Karpas-422 (cell line): ENCODE results near the gene TPSG1. TPM values are rescaled to one million over a fixed set of nuclear protein-coding genes. Genes with fewer than 3 reads are reported as not detected.
"Not testable (repeated sequence)": the region's sequence is repeated elsewhere in the genome, so short reads cannot be mapped to it uniquely, and the experiment has no call there.

Experiments used
- DNase-seq: peaks from one replicate; pipeline ENCODE4 v3.0.0-alpha.2; 2015
- H2AFZ ChIP-seq: fragments of 200-600 bp; sonication (generic); 2 replicates; pipeline ENCODE4 v1.6.1; 2014; ENCODE audit warnings: antibody characterized with exemption, low read length, mixed read lengths
- H3K27ac ChIP-seq: fragments of 200-600 bp; sonication (generic); 2 replicates; pipeline ENCODE4 v1.5.1; 2014; ENCODE audit warnings: mild to moderate bottlenecking, low read length, moderate library complexity
- H3K27me3 ChIP-seq: fragments of 200-600 bp; sonication (generic); 2 replicates; pipeline ENCODE4 v1.6.1; 2014; ENCODE audit warnings: low read length, mixed read lengths
- H3K36me3 ChIP-seq: fragments of 200-600 bp; sonication (generic); 2 replicates; pipeline ENCODE4 v1.6.1; 2014; ENCODE audit warnings: low read length, mixed read lengths; ENCODE audit not compliant: insufficient read depth
- H3K4me1 ChIP-seq: fragments of 200-600 bp; sonication (generic); 2 replicates; pipeline ENCODE4 v1.6.1; 2014; ENCODE audit warnings: mild to moderate bottlenecking, low read length, mixed read lengths
- H3K4me2 ChIP-seq: fragments of 200-600 bp; sonication (generic); 2 replicates; pipeline ENCODE4 v1.6.1; 2014; ENCODE audit warnings: low read length, low read depth, mild to moderate bottlenecking; ENCODE audit not compliant: poor library complexity, severe bottlenecking
- H3K4me3 ChIP-seq: fragments of 200-600 bp; sonication (generic); 2 replicates; pipeline ENCODE4 v1.5.1; 2014; ENCODE audit warnings: mild to moderate bottlenecking, antibody characterized with exemption, low read length, mixed read lengths
- H3K79me2 ChIP-seq: fragments of 200-600 bp; sonication (generic); 2 replicates; pipeline ENCODE4 v1.6.1; 2014; ENCODE audit warnings: mild to moderate bottlenecking, low read length, mixed read lengths
- H3K9ac ChIP-seq: fragments of 200-600 bp; sonication (generic); 2 replicates; pipeline ENCODE4 v1.6.0; 2014; ENCODE audit warnings: low read length
- H3K9me2 ChIP-seq: fragments of 200-600 bp; sonication (generic), shearing (Covaris generic); replicated peaks from 2 replicates; pipeline ENCODE4 v1.6.0; 2014; ENCODE audit warnings: mild to moderate bottlenecking, low read length, moderate library complexity; ENCODE audit not compliant: insufficient read depth
- H3K9me3 ChIP-seq: fragments of 300-700, 200-600 bp; sonication (generic); 2 replicates; pipeline ENCODE4 v1.6.1; 2014; ENCODE audit warnings: low read length, mixed read lengths
- H4K20me1 ChIP-seq: fragments of 200-600 bp; sonication (generic); 2 replicates; pipeline ENCODE4 v1.6.1; 2014; ENCODE audit warnings: mild to moderate bottlenecking, antibody characterized with exemption, low read length, low read depth; ENCODE audit not compliant: insufficient read depth
- total RNA-seq: library from RNA; depleted of rRNA; stranded (reverse); fragments of >200 nt; shearing (Covaris generic); gene quantifications from 2 replicates; pipeline ENCODE4 v1.2.3, GENCODE V29; 2014; ENCODE audit warnings: low replicate concordance

The TPSG1 gene
- total RNA-seq, 1 experiment from 2014 or later: not detected

- H3K36me3 ChIP-seq, H3K27ac ChIP-seq, H3K79me2 ChIP-seq, H2AFZ ChIP-seq, H3K27me3 ChIP-seq, H3K4me2 ChIP-seq, H3K9ac ChIP-seq, H4K20me1 ChIP-seq, H3K4me3 ChIP-seq, DNase-seq, H3K9me2 ChIP-seq, H3K9me3 ChIP-seq, H3K4me1 ChIP-seq: not testable (repeated sequence)
These were observed 5.6 kb upstream of the TPSG1 start for GRCh38 chr16:1230471-1231212.

GRCh38 chr16:1230084-1230470, 5.0 kb upstream of the TPSG1 start, which contains the start of gene TPSB2:
TPSB2 (minus strand) TSS chr16:1230184; CDS start chr16:1229951, 233 bp downstream.
- H2AFZ ChIP-seq, H4K20me1 ChIP-seq, H3K79me2 ChIP-seq, H3K4me2 ChIP-seq, H3K27me3 ChIP-seq, H3K36me3 ChIP-seq, H3K9me2 ChIP-seq, H3K27ac ChIP-seq, H3K4me1 ChIP-seq, H3K9ac ChIP-seq, H3K4me3 ChIP-seq, DNase-seq, H3K9me3 ChIP-seq: not testable (repeated sequence)

GRCh38 chr16:1229476-1229875, 4.4 kb upstream of the TPSG1 start:
- DNase-seq, H3K36me3 ChIP-seq, H3K9me2 ChIP-seq, H2AFZ ChIP-seq, H3K4me2 ChIP-seq, H3K9ac ChIP-seq, H3K4me1 ChIP-seq, H3K9me3 ChIP-seq, H3K27me3 ChIP-seq, H3K27ac ChIP-seq, H3K4me3 ChIP-seq, H4K20me1 ChIP-seq, H3K79me2 ChIP-seq: not testable (repeated sequence)

GRCh38 chr16:1228227-1228626, 3.2 kb upstream of the TPSG1 start:
- not testable (repeated sequence) for H3K79me2 ChIP-seq, H3K4me3 ChIP-seq, H2AFZ ChIP-seq, H3K9ac ChIP-seq, DNase-seq, H3K4me1 ChIP-seq, H4K20me1 ChIP-seq, H3K36me3 ChIP-seq, H3K27me3 ChIP-seq, H3K27ac ChIP-seq, H3K9me2 ChIP-seq, H3K4me2 ChIP-seq, H3K9me3 ChIP-seq

GRCh38 chr16:1226692-1227091, 1.6 kb upstream of the TPSG1 start:
- not testable (repeated sequence) for H3K4me2 ChIP-seq, H3K4me1 ChIP-seq, H3K4me3 ChIP-seq, H3K9me3 ChIP-seq, H3K9ac ChIP-seq, H3K27me3 ChIP-seq, H4K20me1 ChIP-seq, H3K36me3 ChIP-seq, H3K27ac ChIP-seq, DNase-seq, H3K79me2 ChIP-seq, H2AFZ ChIP-seq, H3K9me2 ChIP-seq

GRCh38 chr16:1225728-1226311, 752 bp upstream of the TPSG1 start:
- not testable (repeated sequence) for H3K79me2 ChIP-seq, H3K9me2 ChIP-seq, DNase-seq, H4K20me1 ChIP-seq, H3K27ac ChIP-seq, H3K4me2 ChIP-seq, H3K9me3 ChIP-seq, H3K27me3 ChIP-seq, H3K4me3 ChIP-seq, H3K36me3 ChIP-seq, H3K9ac ChIP-seq, H2AFZ ChIP-seq, H3K4me1 ChIP-seq

- 0 out of 2 replicates have a peak, but pooled peaks cover 3% of the 10 kb centered on the region for H4K20me1 ChIP-seq
- H3K27ac ChIP-seq: no peak overlapping the region
- H3K36me3 ChIP-seq: no peaks in the 10 kb centered on the region
- DNase-seq: no peak
- H3K79me2 ChIP-seq: no peaks in the 10 kb centered on the region
- H2AFZ ChIP-seq: no peak overlapping the region
- H3K4me2 ChIP-seq: no peak overlapping the region
- H3K9me3 ChIP-seq: no peaks in the 10 kb centered on the region
- no peak overlapping the region for H3K9ac ChIP-seq
- H3K27me3 ChIP-seq: no peaks in the 10 kb centered on the region
- H3K9me2 ChIP-seq: no peaks in the 10 kb centered on the region
- no peak overlapping the region for H3K4me3 ChIP-seq
- H3K4me1 ChIP-seq: no peaks in the 10 kb centered on the region
These were observed 510 bp downstream of the TPSG1 start for GRCh38 chr16:1224558-1224957.

GRCh38 chr16:1223355-1224214, 1.5 kb downstream of the TPSG1 start:
- Histone ChIP-seq H3K36me3 (no peaks in the 10 kb centered on the region), H3K27ac (no peak overlapping the region)

More at GRCh38 chr16:1223355-1224214, 1.5 kb downstream of the TPSG1 start:
- H3K9me2 ChIP-seq: no peaks in the 10 kb centered on the region
- H2AFZ ChIP-seq: no peak overlapping the region
- no peaks in the 10 kb centered on the region for H3K9me3 ChIP-seq
- H3K4me3 ChIP-seq: no peak overlapping the region
- no peak for DNase-seq
- H3K4me2 ChIP-seq: no peak overlapping the region
- no peaks in the 10 kb centered on the region for H3K79me2 ChIP-seq
- H3K4me1 ChIP-seq: no peaks in the 10 kb centered on the region
- H4K20me1 ChIP-seq: 0 out of 2 replicates have a peak, but pooled peaks cover 3% of the 10 kb centered on the region
- no peaks in the 10 kb centered on the region for H3K27me3 ChIP-seq
- no peak overlapping the region for H3K9ac ChIP-seq
